COR-L47 (cell line): ENCODE results near the gene ZNF750.
"Not testable (repeated sequence)": the region's sequence is repeated elsewhere in the genome, so short reads cannot be mapped to it uniquely, and the experiment has no call there.

Source experiments
- DNase-seq: peaks from one replicate; lab custom pipeline; 2025; lab: John Stamatoyannopoulos, UW

The ZNF750 gene

DNA sequence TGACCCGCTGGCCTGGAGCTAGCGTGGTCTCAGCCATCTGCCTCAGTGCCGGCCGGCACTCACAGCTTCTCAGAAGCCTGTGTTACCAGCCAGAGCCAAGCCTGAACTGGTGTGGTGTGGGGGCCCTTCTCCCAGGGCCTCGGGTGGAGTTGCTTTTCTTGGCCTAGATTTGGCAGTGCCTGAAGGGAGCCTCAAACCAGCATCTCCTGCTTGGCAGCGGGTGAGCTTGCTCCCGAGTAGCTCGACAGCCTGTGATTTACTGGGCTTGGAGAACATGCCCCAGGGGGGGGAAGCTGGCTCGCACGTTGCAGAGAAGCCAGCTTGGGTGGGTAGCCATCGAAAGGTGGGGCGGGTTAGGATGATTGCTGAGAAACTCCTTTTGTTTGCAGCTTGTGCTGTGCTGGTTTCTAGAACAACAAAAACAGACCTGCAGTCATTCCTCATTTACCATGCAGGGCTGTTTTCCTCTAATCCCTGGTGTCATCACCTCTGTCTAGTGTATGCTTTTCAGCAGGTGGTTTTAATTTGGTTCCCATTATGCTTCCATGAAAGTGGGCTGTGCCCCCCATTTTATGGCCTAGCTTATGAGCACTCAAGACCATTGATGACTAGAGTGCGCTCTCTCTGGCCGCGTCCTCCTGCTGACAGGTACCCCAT is 45.7 kb downstream of the ZNF750 start:
- no peak for DNase-seq

DNA sequence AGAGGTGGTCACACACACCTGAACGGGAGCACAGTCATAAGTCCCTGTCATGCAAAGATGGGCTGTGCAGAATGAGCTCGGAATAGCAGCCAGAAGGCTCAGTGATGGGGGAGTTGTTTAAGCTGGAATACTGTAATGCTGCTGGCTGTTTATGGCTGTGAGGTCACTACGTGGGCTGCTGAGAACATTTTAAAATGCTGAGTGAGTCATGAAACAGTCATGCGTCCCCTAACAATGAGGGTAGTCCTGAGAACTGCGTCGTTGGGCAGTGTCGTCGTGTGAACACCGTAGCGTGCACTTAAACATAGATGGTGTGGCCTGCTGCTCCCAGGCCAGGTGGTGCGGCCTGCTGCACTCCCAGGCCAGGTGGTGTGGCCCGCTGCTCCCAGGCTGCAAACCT is 48.3 kb downstream of the ZNF750 start:
- DNase-seq, result no peak

DNA sequence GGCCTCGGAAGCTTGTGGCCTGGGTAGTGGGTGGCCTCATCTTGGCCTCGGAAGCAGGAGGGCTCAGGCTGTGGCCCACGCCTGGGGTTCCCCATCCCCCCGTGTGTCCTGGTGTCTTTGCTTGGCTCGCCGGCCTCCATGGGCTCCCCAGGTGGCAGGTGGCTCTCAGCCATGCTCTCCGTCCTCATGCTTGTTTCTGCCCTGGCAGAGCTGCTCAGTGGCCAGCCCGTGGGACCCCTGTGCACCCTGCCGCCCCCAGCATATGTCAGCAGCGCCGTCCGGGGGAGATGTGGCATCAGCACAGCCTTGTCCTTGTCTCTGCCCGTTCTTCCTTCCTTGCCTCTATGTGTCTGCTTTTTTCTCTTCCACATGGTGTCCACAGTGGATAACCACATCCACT is 49.4 kb downstream of the ZNF750 start:
- no peak for DNase-seq

DNA sequence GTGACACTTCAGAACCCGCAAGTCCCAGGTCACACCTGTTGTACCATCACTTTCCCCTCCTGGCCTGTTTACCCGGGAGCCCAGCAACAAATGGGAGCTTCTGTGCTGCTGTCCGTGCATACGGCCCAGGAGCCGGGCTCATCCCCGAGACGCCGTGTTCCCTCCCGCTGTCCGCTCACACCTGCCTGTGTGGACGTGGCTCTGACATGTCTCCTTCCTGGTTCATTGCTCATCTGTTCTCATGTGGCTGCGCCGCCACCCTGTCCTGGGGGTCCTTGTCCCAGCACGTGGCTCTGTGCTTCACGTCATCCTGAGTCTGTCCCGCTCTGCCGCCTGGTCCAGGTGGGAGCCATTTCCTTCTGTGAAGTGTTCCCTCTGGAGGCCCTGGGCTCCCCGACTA is 50.0 kb downstream of the ZNF750 start:
- no peak for DNase-seq

DNA sequence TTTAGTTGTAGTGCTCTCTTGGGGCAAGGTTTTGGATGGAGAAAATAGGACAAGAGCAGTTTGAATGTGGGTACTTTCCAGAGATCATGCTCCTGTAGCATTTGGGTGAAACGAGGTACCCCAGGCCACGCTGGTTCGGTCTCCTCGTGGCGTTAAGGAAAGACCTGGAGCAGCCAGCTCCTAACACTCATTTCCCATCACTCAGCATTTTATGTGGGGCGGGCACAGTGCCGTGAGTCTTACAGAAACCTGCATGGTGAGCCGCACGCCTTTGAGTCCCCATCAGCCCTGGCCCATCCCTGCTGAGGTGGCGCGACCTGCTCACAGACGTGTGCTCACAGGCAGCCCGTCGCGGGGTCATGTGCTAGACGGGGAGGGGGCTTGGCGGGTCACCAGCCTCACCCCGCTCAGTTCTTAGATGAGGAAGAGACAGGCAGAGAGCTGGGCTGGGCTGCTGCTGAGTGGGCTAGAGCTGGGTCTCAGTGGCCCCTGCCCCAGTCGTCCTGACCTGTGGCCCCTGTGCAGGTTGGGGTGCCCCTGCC is 50.7 kb downstream of the ZNF750 start:
- DNase-seq, result no peak

DNA sequence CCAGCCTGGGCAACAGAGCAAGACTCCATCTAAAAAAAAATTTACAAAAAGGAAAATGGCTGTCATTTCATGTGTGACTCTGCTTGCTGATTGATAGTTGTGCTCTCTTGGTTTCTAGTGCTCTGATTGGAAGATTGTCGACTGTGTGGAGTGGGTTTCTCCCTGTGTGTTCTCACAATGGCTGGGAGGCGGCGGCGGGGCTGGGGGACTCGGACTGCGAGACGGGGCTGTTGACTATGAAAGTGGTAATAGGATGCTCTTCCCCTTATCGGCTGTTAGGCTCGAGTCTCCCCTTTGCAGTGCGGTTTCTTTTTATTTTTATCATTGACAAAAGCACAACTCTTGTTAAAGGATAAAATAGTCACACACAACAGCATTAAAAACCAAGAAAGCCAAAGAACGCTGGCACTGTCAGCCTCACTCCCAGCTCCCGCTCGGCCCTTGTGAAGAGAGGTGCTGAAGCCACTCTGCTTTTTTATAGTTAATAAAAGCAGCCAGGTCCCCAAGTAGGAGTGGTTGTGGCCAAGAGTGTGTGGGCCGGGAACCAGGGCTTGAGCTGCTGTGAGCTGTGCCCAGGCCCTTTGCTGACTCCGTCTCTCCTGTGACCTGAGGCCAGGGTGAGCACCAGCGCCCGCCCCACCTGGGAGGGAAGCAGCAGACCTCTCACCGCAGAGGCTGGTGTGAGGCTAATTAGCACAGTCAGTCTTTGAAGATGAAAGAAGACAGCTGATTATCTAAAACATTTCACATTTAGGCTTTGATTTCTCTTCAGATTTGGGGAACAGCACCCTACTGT is 51.4 kb downstream of the ZNF750 start:
- no peak for DNase-seq

DNA sequence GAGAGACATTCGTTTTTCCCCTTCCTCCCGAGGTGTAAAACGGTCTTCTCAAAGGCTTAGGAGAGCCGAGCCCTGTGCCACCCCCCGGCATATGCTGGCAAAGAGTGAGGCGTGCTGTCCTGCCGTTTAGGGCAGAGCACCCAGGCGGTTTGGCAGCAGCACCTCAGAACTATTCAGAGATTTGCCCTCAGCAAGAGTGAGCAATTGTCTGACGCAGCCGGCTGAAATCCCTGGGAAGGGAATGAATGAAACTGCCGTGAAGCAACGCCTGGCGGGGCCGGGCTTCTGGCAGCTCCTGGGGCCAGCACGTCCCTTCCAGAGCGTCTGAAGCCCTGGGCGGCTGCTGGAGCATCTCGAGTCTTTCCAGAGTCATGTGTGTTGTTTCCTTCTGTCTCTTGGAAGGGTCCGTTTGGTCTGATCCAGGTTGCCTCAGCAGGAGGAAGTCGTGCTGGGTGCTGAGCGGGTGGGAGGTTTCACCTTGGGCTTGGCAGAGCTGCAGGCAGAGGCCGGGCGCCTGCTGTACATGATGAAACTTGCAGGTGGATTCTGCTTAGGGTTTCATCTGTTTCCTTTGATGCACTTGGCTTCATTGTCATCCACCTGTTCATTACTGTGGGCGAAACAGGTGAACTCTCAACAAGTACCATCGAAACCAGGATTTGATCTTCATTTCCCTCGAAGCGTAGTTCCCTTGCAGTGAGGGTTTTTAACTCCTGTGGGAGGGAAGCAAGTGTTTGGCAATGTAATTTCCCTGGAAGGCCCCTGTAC is 52.6 kb downstream of the ZNF750 start:
- DNase-seq, result no peak

DNA sequence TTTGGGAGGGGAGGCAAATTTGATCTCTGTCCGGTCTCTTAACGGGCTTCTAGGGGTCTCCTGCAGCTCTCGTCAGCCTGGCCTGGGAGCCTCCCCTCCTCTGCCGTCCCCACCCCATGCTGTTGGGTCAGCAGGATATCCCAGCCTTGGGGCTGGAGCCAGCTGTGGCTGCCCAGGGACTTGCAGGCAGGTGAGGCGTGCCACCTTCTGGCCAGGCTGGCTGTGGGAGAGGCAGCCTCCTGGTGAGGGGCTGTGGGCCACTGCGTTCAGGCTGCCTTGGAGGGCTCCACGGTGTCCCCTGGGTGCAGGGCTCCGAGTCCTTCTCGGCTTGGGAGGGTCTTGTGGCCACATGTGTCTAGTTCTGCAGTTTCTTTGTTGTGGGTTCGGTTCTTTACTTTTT is 53.4 kb downstream of the ZNF750 start:
- DNase-seq, result no peak

DNA sequence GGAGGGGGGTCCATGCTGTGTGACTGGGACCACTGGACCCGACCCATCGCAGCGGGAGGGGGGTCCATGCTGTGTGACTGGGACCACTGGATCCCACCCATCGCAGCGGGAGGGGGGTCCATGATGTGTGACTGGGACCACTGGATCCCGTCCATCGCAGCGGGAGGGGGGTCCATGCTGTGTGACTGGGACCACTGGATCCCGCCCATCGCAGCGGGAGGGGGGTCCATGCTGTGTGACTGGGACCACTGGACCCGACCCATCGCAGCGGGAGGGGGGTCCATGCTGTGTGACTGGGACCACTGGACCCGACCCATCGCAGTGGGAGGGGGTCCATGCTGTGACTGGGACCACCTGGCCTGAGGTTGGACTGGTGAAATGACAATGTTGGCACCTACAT is 54.2 kb downstream of the ZNF750 start:
- DNase-seq, result not testable (repeated sequence)

DNA sequence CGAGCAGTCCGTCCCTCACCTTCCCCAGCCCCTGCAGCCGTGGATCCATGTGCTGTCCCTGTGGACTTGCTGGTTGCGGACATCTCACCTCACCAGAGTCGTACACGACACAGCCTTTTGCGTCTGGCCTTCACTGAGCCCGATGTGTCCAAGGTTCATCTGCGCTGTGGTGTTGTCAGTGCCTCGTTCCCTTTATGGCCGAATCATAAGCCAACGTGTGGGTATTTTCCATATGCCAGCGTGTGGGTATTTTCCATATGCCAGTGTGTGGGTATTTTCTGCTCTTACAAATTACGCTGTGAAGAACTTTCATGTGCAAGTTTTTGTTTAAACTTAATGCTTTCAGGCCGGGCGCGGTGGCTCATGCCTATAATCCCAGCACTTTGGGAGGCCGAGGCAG is 56.3 kb downstream of the ZNF750 start:
- DNase-seq, result no peak

DNA sequence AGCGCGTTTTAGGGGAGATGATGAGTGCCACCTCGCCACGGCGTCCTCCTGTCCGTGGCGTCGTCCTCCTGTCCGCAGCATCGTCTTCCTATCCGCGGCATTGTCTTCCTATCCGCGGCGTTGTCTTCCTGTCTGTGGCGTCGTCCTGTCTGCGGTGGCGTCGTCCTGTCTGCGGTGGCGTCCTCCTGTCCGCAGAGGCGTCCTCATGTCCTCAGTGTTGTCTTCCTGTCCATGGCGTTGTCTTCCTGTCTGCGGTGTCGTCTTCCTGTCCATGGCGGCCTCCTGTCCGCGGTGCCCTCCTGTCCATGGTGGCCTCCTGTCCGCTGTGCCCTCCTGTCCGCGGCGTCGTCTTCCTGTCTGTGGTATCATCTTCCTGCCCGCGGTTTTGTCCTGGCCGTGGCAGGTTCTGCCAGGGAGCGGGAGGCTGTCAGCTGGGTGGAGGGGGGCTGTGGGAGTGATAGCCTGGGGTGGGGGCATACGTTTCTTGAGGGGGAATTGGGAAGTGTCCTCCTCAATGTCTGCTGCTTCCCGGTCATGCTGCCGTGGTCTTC is 57.1 kb downstream of the ZNF750 start:
- no peak for DNase-seq

DNA sequence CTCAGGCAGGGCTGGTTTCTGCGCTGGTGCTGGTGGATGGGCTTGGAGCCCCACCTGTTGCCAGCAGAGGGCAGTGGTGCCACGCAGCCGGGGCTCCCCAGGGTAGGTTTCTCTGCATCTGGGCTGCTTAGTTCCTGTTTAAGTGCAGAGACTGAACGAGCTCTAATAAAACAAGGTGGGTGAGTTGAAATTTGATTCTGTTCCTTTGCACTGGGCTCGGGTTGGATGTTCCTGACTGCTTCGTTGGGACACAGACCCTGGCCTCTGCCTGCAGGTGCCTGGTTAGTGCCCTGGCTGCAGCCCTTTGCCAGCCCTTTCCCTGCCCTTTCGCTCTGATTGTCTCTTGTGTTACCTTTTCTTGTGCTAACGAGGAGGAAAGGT is 57.9 kb downstream of the ZNF750 start:
- DNase-seq, result peak; percentile 28

DNA sequence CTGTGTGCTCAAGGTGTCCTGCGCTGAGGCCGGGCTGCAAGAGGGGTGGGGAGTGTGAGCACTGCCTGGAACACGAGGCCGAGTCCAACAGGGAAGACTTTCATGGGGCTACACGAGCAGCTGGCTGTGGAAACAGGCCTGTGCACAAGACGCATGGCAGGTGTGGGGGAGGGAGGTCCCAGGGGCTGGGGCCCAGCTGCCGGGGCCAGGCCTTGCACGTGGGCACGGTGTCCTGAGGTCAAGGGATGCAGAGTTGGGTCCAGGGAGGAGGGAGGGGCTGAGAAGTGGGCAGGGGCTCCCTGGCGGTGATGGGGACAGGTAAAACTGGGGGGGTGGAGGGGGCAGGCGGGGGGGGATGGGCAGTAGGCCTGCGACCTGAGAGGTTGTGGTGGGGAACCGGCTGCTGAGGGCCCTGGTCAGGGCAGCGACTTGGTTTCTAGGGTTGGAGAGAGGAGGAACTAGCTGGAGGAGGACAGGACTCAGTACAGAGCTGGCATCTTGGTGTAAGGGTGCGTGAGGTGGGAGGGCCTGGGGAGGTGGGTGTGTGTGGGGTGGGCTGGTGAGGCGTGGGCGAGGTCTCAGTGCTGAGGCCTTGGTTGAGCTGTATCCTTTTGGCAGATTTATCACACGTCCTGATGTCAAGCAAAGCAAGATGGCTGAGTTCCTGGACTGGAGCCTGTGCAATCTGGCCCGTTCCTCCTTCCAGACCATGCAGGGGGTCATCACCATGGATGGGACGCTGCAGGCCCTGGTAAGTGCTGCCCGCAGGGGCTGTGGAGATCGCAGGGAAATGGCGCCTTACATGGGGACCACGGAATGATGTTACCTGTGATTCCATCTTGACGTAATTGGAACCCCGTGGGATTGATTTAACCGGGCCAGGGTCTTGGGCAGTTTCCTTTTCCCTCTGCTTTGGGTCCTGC is 58.6 kb downstream of the ZNF750 start:
- no peak for DNase-seq

DNA sequence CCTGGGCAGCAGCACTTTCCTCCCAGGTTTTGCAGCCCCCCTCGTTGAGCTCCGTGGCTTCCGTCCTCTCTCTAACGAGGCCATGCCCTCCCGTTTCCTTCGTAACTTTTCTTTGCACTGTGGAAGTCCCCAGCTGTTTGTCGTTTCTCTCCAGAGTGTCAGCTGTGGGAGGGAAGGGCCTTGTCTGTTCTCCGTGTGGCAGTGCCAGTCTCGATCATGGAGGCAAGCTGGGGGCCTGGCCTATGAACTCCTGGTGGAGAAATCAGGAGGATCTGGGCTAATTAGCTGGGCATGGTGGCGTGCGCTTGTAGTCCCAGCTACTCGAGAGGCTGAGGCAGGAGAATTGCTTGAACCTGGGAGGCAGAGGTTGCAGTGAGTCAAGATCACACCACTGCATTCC is 59.6 kb downstream of the ZNF750 start:
- DNase-seq, result no peak

DNA sequence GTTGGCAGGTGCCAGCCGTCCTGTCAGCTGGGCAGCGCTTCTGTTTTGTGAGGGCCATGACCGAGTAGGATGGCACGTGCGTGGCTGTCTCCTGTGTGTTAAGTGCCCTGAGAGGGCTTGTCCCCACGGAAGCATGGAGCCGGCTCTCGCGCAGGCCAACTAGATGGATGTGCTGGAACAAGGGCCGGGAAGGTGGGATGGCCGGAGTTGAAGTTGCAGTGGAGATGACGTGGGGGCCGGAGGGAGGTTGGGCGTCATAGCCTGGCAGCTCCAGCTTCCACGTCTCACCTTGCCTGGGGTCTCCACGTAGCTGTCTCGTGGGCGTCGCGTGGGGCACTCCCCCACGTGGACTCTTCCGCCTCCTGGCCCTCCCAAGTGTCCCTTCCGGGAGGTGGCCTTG is 60.3 kb downstream of the ZNF750 start:
- DNase-seq, result no peak
